ENCODE results near the gene ITPR2.

DNA sequence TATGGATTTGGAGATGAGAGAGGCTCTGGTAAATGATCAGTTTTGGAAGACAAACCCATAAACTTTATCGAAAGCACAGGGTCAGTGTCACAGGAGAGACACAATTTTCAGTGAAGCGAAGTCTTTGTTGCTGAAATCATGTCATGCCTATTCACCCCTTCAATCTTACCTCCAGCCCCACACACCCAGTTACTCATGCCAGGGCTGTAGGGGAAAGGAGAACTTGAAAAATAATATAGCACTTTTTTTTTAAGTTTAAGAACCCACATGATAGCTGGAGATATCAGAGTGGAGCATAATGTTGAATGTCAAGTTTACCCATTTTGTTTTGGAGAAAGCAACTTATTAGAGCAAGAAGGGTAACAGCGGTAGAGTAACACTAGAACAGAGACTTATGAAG is 530.2 kb downstream of the ITPR2 start:
- TF ChIP-seq TAF1 (IDR thresholded peaks at IDR 0.05; ENCODE audit: low read depth, low read length), result no peak
- TF ChIP-seq POLR2A (IDR thresholded peaks at IDR 0.05; ENCODE audit: low read depth, low read length), result no peak
- TF ChIP-seq POLR2AphosphoS5 (IDR thresholded peaks at IDR 0.05; ENCODE audit: low read depth, low read length), result no peak

Measured in GM12891 (cell line).